Hair follicular keratinocyte (primary cell): Measurements from ENCODE around the gene CKAP4. TPM values are rescaled to one million over a fixed set of nuclear protein-coding genes. Genes with fewer than 3 reads are reported as not detected.

ENCODE experiments used
- total RNA-seq: library from RNA; depleted of rRNA; stranded (reverse); fragments of >200 nt; gene quantifications from 2 replicates; pipeline ENCODE4 v1.2.3, GENCODE V29; 2015

The CKAP4 gene
- total RNA-seq = 175 and 223 TPM in 2 replicates

GRCh38 chr12:106247674-106248311 lies at the start of gene CKAP4:
Gene CKAP4, minus strand, starts transcription at chr12:106248020. Its CDS starts 169 bp downstream, at chr12:106247851.

Other genes starting within 250 kb of the CKAP4 start
- gene NUAK1, start 109.1 kb downstream of the CKAP4 start, total RNA-seq = 4.8 and 10.7 TPM in 2 replicates
- gene TCP11L2, start 54.7 kb upstream of the CKAP4 start, total RNA-seq = 2.9 and 11.3 TPM in 2 replicates
- 8.0 and 11.4 TPM in 2 replicates for gene POLR3B, start 109.7 kb upstream of the CKAP4 start, total RNA-seq